Measurements from ENCODE around the gene FGF19.

FGF19 gene

DNA sequence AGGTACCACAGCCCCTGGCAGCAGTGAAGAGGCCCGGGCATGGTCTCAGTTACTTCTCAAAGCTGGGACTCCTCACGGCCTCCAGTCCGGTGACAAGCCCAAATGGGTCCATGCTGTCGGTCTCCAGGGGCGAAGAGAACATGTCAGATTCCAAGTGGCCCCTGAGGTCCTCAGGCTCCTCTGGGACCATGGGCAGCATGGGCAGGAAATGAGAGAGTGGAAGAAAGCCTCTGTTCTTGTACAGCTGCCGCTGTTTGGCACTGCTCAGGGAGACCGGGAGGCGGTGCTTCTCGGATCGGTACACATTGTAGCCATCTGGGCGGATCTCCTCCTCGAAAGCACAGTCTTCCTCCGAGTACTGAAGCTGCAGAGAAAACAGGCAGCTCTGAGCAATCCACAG lies 4.6 kb downstream of the FGF19 start:
- H3K4me2 ChIP-seq (ENCODE audit: low read length), result peak overlapping the region; percentile 34
- H3K27me3 ChIP-seq (ENCODE audit: control insufficient read depth, low read length), result peaks cover 22% of the 10 kb centered on the region
- H3K9me3 ChIP-seq (ENCODE audit: control insufficient read depth, insufficient read depth, low read length), result no peaks in the 10 kb centered on the region
- TF ChIP-seq EZH2phosphoT487 (IDR thresholded peaks at IDR 0.05; ENCODE audit: borderline replicate concordance, low read length), result no peak; the same call in 1 of the 2 replicates
- TF ChIP-seq, protein P1, sequence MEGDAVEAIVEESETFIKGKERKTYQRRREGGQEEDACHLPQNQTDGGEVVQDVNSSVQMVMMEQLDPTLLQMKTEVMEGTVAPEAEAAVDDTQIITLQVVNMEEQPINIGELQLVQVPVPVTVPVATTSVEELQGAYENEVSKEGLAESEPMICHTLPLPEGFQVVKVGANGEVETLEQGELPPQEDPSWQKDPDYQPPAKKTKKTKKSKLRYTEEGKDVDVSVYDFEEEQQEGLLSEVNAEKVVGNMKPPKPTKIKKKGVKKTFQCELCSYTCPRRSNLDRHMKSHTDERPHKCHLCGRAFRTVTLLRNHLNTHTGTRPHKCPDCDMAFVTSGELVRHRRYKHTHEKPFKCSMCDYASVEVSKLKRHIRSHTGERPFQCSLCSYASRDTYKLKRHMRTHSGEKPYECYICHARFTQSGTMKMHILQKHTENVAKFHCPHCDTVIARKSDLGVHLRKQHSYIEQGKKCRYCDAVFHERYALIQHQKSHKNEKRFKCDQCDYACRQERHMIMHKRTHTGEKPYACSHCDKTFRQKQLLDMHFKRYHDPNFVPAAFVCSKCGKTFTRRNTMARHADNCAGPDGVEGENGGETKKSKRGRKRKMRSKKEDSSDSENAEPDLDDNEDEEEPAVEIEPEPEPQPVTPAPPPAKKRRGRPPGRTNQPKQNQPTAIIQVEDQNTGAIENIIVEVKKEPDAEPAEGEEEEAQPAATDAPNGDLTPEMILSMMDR (IDR thresholded peaks at IDR 0.05; ENCODE audit: low read depth, low read length, poor library complexity, severe bottlenecking), result no peak
- H3K27ac ChIP-seq (ENCODE audit: low read depth, low read length), result no peak overlapping the region
- H3K79me2 ChIP-seq (ENCODE audit: control insufficient read depth, low read length), result no peaks in the 10 kb centered on the region
- H3K4me1 ChIP-seq (ENCODE audit: control insufficient read depth, low read length), result peaks cover 11% of the 10 kb centered on the region
- H3K4me3 ChIP-seq (ENCODE audit: low read length), result no peak overlapping the region
- H3K9me2 ChIP-seq (replicated peaks; ENCODE audit: control insufficient read depth, low read length), result no peaks in the 10 kb centered on the region
- peaks cover 5% of the 10 kb centered on the region; the same call in 1 of the 2 replicates for H4K20me1 ChIP-seq (ENCODE audit: control insufficient read depth, insufficient read depth, low read depth, low read length)
- H3K36me3 ChIP-seq (ENCODE audit: control insufficient read depth, low read length), result no peaks in the 10 kb centered on the region
- H3F3A ChIP-seq (ENCODE audit: control insufficient read depth, insufficient read depth), result no peaks in the 10 kb centered on the region; the same call in 1 of the 2 replicates

DNA sequence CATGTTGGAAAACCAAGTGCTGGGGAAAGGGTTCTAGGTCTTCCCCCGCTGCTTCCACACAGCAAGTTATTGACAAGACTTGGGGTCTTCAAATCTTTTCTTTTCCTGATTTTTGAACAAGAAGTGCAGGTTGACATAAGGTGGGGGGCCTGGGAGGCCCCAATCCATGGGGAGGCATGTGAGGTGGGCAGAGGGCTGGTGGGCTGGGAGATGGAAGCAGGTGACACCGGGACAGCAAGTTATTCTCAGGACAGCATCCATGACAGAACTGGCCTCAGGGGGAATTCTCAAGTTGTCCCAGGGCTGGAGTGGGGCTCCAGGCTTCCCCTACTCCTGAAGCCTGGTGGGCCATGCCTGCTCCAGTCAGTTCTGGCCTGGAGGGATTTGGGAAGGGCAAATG lies 5.5 kb downstream of the FGF19 start:
- H3K4me1 ChIP-seq (ENCODE audit: control insufficient read depth, low read length), result peaks cover 11% of the 10 kb centered on the region
- H4K20me1 ChIP-seq (ENCODE audit: control insufficient read depth, insufficient read depth, low read depth, low read length), result peaks cover 5% of the 10 kb centered on the region; the same call in 1 of the 2 replicates
- H3K79me2 ChIP-seq (ENCODE audit: control insufficient read depth, low read length), result no peaks in the 10 kb centered on the region
- no peaks in the 10 kb centered on the region for H3K9me2 ChIP-seq (replicated peaks; ENCODE audit: control insufficient read depth, low read length)
- H3K27me3 ChIP-seq (ENCODE audit: control insufficient read depth, low read length), result peaks cover 22% of the 10 kb centered on the region
- H3K36me3 ChIP-seq (ENCODE audit: control insufficient read depth, low read length), result no peaks in the 10 kb centered on the region
- H3K9me3 ChIP-seq (ENCODE audit: control insufficient read depth, insufficient read depth, low read length), result no peaks in the 10 kb centered on the region
- no peak for TF ChIP-seq EZH2phosphoT487 (IDR thresholded peaks at IDR 0.05; ENCODE audit: borderline replicate concordance, low read length)
- TF ChIP-seq, protein P1 (IDR thresholded peaks at IDR 0.05; ENCODE audit: low read depth, low read length, poor library complexity, severe bottlenecking), result no peak
- no peak overlapping the region for H3K27ac ChIP-seq (ENCODE audit: low read depth, low read length)
- H3F3A ChIP-seq (ENCODE audit: control insufficient read depth, insufficient read depth), result no peaks in the 10 kb centered on the region; the same call in 1 of the 2 replicates
- no peak overlapping the region for H3K4me2 ChIP-seq (ENCODE audit: low read length)
- H3K4me3 ChIP-seq (ENCODE audit: low read length), result no peak overlapping the region

DNA sequence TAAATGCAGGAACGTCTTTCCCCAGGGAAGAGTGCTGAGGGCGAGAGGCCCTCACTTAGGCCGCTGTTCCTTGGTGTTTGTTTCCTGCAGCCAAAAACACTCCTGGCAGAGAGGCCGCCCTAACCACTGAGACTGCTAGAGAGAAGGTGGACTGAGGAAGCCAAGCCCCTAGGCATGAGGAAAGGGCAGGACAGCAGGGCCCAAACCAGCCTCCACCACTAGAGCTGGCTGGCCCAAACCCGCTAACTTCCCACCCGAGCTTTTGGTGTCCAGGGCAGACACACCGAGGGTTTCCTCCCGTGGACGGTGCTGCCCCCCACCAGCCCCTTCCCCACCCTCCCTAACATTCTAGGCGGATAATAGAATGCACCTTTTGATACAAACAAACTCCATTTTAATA lies 6.0 kb downstream of the FGF19 start:
- Histone ChIP-seq H3K79me2 (ENCODE audit: control insufficient read depth, low read length) (no peaks in the 10 kb centered on the region), H3K4me1 (ENCODE audit: control insufficient read depth, low read length) (peaks cover 11% of the 10 kb centered on the region)
- TF ChIP-seq, protein P1 (IDR thresholded peaks at IDR 0.05; ENCODE audit: low read depth, low read length, poor library complexity, severe bottlenecking), result no peak
- TF ChIP-seq EZH2phosphoT487 (IDR thresholded peaks at IDR 0.05; ENCODE audit: borderline replicate concordance, low read length), result no peak

More for the DNA sequence above, 6.0 kb downstream of the FGF19 start:
- Histone ChIP-seq H3K27ac (ENCODE audit: low read depth, low read length) (no peak overlapping the region), H4K20me1 (ENCODE audit: control insufficient read depth, insufficient read depth, low read depth, low read length) (peaks cover 5% of the 10 kb centered on the region; the same call in 1 of the 2 replicates), H3K9me2 (replicated peaks; ENCODE audit: control insufficient read depth, low read length) (no peaks in the 10 kb centered on the region), H3K4me2 (ENCODE audit: low read length) (no peak overlapping the region), H3K27me3 (ENCODE audit: control insufficient read depth, low read length) (peaks cover 22% of the 10 kb centered on the region), H3K9me3 (ENCODE audit: control insufficient read depth, insufficient read depth, low read length) (no peaks in the 10 kb centered on the region), H3K36me3 (ENCODE audit: control insufficient read depth, low read length) (no peaks in the 10 kb centered on the region), H3K4me3 (ENCODE audit: low read length) (no peak overlapping the region), H3F3A (ENCODE audit: control insufficient read depth, insufficient read depth) (no peaks in the 10 kb centered on the region; the same call in 1 of the 2 replicates)

Measured in DOHH2 (cell line).